ENCODE data around the gene MAP4K3.

MAP4K3 gene

DNA sequence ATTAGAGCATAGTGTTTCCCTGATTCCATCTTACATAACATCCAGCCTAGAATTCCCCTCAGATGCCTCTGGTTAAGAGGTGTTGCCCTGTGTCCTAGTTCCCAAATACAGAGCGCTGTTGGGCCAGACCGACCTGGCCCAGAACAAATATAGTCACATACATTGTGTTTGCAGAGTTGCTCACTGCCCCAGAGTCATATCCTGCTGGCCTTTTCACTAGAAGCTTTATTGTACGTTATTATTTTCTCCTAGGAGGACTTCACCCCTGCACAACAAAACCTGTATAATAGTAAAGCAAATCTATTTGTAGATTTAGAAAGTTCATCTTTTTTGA lies 11.1 kb upstream of the MAP4K3 start:
- TF ChIP-seq, protein P1, sequence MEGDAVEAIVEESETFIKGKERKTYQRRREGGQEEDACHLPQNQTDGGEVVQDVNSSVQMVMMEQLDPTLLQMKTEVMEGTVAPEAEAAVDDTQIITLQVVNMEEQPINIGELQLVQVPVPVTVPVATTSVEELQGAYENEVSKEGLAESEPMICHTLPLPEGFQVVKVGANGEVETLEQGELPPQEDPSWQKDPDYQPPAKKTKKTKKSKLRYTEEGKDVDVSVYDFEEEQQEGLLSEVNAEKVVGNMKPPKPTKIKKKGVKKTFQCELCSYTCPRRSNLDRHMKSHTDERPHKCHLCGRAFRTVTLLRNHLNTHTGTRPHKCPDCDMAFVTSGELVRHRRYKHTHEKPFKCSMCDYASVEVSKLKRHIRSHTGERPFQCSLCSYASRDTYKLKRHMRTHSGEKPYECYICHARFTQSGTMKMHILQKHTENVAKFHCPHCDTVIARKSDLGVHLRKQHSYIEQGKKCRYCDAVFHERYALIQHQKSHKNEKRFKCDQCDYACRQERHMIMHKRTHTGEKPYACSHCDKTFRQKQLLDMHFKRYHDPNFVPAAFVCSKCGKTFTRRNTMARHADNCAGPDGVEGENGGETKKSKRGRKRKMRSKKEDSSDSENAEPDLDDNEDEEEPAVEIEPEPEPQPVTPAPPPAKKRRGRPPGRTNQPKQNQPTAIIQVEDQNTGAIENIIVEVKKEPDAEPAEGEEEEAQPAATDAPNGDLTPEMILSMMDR (IDR thresholded peaks at IDR 0.05; ENCODE audit: extremely low read depth, insufficient read depth, missing control alignments), result no peak
- in situ Hi-C loops (cut with MboI; ENCODE audit: low pct_unique_long_range_greater_than_20kb, low sequenced_read_pairs, unreplicated experiment), result no loop called here
- no peak for DNase-seq (ENCODE audit: low spot score)

GRCh38 chr2:39447266-39448168 lies 10.4 kb upstream of the MAP4K3 start:
- TF ChIP-seq, protein P1 (IDR thresholded peaks at IDR 0.05; ENCODE audit: extremely low read depth, insufficient read depth, missing control alignments), result no peak
- DNase-seq (ENCODE audit: low spot score), result no peak
- in situ Hi-C loops (cut with MboI; ENCODE audit: low pct_unique_long_range_greater_than_20kb, low sequenced_read_pairs, unreplicated experiment), result no loop called here

GRCh38 chr2:39445934-39446333 lies 8.8 kb upstream of the MAP4K3 start:
- no peak for DNase-seq (ENCODE audit: low spot score)
- TF ChIP-seq, protein P1 (IDR thresholded peaks at IDR 0.05; ENCODE audit: extremely low read depth, insufficient read depth, missing control alignments), result no peak

DNA sequence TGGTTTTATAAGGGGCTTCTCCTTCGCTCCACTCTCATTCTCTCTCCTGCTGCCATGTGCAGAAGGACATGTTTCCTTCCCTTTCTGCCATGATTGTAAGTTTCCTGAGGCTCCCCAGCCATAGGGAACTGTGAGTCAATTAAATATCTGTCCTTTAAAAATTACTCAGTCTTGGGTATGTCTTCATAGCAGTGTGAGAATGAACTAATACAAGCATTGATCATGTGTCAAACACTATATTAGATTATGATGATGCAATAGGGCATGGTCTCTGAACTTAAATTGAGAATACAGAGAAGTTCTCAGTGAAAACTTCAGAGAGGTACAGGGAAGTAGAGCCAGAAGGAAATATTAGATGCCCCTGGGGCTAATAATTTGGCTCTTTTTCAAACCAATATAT lies 5.9 kb upstream of the MAP4K3 start:
- in situ Hi-C loops (cut with MboI; ENCODE audit: low pct_unique_long_range_greater_than_20kb, low sequenced_read_pairs, unreplicated experiment), result no loop called here
- DNase-seq (ENCODE audit: low spot score), result no peak
- TF ChIP-seq, protein P1 (IDR thresholded peaks at IDR 0.05; ENCODE audit: extremely low read depth, insufficient read depth, missing control alignments), result no peak

More at GRCh38 chr2:39445934-39446333, 8.8 kb upstream of the MAP4K3 start:
- in situ Hi-C loops (cut with MboI; ENCODE audit: low pct_unique_long_range_greater_than_20kb, low sequenced_read_pairs, unreplicated experiment), result no loop called here

DNA sequence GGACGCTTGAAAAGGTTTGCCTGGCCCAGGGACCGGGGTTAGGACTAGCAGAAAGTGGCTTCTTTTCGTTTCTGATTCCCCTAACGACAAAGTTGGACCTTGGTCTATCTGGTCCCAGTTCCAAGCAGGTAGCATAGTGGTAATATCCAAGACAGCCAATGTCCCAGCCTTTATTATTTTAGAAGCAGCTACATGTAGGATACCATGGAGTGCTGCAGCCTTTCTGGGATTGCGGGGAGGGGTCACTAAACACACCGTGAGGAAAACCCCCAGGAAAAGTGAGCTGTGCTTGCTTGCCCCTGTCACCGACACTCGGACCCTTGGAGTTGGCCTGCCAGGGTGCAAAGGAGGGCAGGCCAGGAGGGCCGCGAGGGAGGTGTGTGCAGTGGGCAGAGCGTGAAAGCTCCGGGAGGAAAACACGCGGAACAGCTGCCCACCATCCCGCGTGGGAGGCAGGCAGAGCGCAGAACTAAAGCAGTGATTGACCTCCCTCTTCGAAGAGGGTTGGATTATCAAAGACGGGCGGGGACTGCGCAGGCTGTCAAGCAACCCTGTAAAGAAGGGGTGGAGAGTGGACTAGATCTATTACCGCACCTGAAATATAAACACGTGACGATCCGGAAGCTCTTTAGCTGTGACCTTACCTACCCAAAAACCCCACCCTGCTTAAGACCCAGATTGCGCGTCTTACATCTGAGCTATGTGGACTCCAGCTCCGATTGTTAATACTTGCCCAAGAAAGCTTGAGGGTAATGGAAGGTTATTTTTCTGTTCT lies 624 bp upstream of the MAP4K3 start:
- DNase-seq (ENCODE audit: low spot score), result peak; percentile 80
- TF ChIP-seq, protein P1 (IDR thresholded peaks at IDR 0.05; ENCODE audit: extremely low read depth, insufficient read depth, missing control alignments), result no peak
- in situ Hi-C loops (cut with MboI; ENCODE audit: low pct_unique_long_range_greater_than_20kb, low sequenced_read_pairs, unreplicated experiment), result no loop called here

- TF ChIP-seq, protein P1 (IDR thresholded peaks at IDR 0.05; ENCODE audit: extremely low read depth, insufficient read depth, missing control alignments), result no peak
- DNase-seq (ENCODE audit: low spot score), result peak; percentile 45
- in situ Hi-C loops (cut with MboI; ENCODE audit: low pct_unique_long_range_greater_than_20kb, low sequenced_read_pairs, unreplicated experiment), result no loop called here
Observed at GRCh38 chr2:39435741-39436591, 1.1 kb downstream of the MAP4K3 start.
